ENCODE measurements around the gene GGTLC2. TPM values are rescaled to one million over a fixed set of nuclear protein-coding genes. Genes with fewer than 3 reads are reported as not detected.
"Not testable (repeated sequence)": the region's sequence is repeated elsewhere in the genome, so short reads cannot be mapped to it uniquely, and the experiment has no call there.

The GGTLC2 gene
- total RNA-seq: not detected

- ATAC-seq; intact Hi-C loops (cut with DNase I); DNase-seq (ENCODE audit: low spot score): not testable (repeated sequence)
These were observed at the start of gene GGTLC2 for GRCh38 chr22:22644314-22644713. Gene GGTLC2 (plus strand): TSS chr22:22644614. CDS start chr22:22646346, 1,732 bp downstream.

- no peak for DNase-seq (ENCODE audit: low spot score)
- intact Hi-C loops (cut with DNase I): no loop called here
- no peak for ATAC-seq
These were observed 49.2 kb upstream of the GGTLC2 start for GRCh38 chr22:22595001-22595835.

DNA sequence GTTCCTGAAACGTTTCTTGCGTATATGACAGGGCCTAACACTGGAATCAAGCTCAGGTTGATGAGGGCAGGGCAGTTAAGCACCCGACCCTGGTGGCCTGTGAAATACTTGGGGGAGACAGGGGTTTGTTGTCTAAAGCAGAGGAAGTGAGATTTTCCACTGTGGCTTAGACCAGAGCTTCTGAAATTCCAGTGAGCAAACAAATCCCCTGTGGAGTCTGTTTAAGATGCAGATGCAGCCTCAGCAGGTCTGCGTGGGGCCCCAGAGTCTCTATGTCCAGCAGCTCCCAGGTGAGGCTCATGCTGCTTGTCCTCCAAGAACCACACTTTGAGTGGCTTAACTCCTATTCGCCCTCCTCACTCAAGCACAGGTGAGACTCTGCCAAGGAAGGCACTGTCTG lies 46.3 kb upstream of the GGTLC2 start:
- intact Hi-C loops (cut with DNase I): no loop called here
- DNase-seq (ENCODE audit: low spot score) (no peak), ATAC-seq (no peak)

GRCh38 chr22:22599248-22599647 lies 45.2 kb upstream of the GGTLC2 start:
- intact Hi-C loops (cut with DNase I): no loop called here
- ATAC-seq: no peak
- DNase-seq (ENCODE audit: low spot score): no peak

DNA sequence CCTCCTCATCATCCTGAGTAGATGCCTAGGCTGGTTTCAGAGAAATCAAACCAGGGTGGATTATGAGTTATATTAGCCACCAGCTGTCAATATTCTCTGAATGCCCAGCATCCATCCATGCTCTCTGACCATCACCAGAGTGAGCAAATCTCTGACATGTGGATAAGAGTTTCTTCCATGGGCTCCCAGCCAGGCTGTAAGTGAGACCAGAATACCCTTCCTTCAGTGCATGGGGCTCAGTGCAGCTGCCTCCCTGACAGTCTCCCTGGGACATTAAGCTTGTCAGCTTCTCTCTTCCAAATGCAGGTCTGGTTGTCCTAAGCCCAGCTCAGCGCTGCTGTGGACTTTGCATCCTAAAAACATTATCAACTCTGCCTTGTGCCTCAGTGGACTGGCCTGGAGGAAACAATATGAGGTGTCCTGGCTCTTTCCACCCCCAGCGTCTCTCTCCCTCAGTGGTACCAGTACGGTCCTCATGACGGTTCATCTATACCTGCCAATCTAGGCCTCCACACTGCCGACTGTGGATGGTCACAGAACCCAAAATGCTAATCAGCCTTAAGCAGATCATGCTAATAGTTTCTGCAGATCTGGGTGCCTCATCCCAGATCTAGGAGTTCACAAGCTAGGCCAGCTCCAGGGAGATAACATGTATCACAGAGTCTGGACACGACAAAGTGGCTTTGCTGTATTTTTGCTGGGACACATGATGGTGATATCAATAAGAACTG lies 43.7 kb upstream of the GGTLC2 start:
- ATAC-seq (no peak), DNase-seq (ENCODE audit: low spot score) (no peak)
- intact Hi-C loops (cut with DNase I): no loop called here

- ATAC-seq (no peak), DNase-seq (ENCODE audit: low spot score) (no peak)
- intact Hi-C loops (cut with DNase I): no loop called here
These were observed 40.9 kb upstream of the GGTLC2 start for GRCh38 chr22:22603470-22603947.

GRCh38 chr22:22604326-22605073 lies 39.9 kb upstream of the GGTLC2 start:
- ATAC-seq: no peak
- no peak for DNase-seq (ENCODE audit: low spot score)
- intact Hi-C loops (cut with DNase I): loop anchor here (5.0 kb wide), 1 partner anchor 367 kb away; no protein-coding TSS in a partner anchor

GRCh38 chr22:22605074-22605404 lies 39.4 kb upstream of the GGTLC2 start:
- ATAC-seq (no peak), DNase-seq (ENCODE audit: low spot score) (no peak)
- intact Hi-C loops (cut with DNase I): loop anchor here (5.0 kb wide), 1 partner anchor 368 kb away; no protein-coding TSS in a partner anchor

DNA sequence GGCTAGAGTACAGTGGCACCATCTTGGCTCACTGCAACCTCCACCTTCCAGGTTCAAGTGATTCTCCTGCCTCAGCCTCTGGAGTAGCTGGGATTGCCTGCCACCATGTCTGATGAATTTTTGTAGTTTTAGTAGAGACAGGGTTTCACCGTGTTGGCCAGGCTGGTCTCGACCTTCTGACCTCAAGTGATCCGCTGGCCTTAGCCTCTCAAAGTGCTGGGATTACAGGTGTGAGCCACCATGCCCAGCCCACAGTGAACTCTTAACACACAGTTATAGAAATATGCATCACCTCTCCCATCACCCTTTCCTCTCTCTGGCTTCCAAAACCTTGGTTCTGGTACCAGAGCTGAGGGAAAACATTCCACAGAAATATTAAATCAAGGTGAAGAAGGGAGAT lies 36.4 kb upstream of the GGTLC2 start:
- not testable (repeated sequence) for ATAC-seq; DNase-seq (ENCODE audit: low spot score)
- intact Hi-C loops (cut with DNase I): loop anchor here (5.0 kb wide), 1 partner anchor 371 kb away; no protein-coding TSS in a partner anchor

DNA sequence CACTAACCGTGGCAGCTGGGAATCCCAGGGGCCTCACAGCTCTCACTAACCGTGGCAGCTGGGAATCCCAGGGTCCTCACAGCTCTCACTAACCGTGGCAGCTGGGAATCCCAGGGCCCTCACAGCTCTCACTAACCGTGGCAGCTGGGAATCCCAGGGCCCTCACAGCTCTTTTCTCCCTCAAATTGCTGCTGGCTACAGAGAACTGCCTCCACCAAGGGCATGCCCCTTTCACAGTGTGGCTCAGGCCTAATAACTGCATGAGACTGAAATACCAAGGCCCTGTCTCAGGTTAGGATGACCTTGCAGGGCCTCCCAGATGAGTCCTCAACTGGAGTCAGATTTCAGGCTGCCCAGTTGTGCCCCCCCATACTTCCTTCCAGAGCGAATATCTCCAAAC lies 35.1 kb upstream of the GGTLC2 start:
- ATAC-seq (no peak), DNase-seq (ENCODE audit: low spot score) (no peak)
- intact Hi-C loops (cut with DNase I): loop anchor here (5.0 kb wide), 1 partner anchor 372 kb away; no protein-coding TSS in a partner anchor

- ATAC-seq (no peak), DNase-seq (ENCODE audit: low spot score) (no peak)
- intact Hi-C loops (cut with DNase I): no loop called here
These were observed 31.9 kb upstream of the GGTLC2 start for GRCh38 chr22:22612516-22612915.

- intact Hi-C loops (cut with DNase I): no loop called here
- no peak for DNase-seq (ENCODE audit: low spot score)
- no peak for ATAC-seq
These were observed 30.3 kb upstream of the GGTLC2 start for GRCh38 chr22:22614065-22614464.

GRCh38 chr22:22616636-22617035 lies 27.8 kb upstream of the GGTLC2 start:
- DNase-seq (ENCODE audit: low spot score): no peak
- intact Hi-C loops (cut with DNase I): no loop called here
- ATAC-seq: no peak

- DNase-seq (ENCODE audit: low spot score) (no peak), ATAC-seq (no peak)
- intact Hi-C loops (cut with DNase I): no loop called here
These were observed 26.0 kb upstream of the GGTLC2 start for GRCh38 chr22:22618448-22618847.

- no peak for ATAC-seq
- no peak for DNase-seq (ENCODE audit: low spot score)
- intact Hi-C loops (cut with DNase I): no loop called here
These were observed 25.5 kb upstream of the GGTLC2 start for GRCh38 chr22:22618923-22619322.

DNA sequence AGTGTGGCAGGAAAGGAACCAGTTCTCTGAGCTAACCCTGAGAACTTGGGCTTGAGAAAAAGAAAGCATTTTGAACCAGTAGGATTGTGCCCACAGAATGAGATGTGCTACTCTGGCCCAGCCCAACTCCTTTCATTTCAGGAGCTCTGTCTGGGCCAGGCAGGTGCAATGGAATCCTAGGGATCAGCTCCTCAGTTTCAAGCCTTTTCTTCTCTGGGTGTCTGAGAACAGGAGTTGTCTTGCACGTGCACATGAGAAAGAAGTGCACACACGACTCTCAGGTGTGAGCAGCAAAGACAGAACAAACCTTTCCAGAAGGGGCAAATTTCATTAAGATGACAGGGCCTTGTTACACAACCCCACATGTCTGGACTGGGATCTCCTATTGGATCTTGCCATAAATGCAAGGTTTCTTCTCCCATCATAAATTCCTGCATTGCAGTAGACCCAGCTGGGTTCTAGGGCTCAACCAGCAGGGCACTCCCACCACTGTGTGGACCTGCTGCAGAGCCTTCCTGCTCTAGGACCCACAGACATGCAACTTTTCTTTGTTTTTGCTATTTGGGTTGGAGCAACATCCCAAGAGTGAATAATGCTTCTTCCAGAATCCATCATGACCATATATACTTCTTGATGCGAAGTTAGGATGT lies 24.5 kb upstream of the GGTLC2 start:
- intact Hi-C loops (cut with DNase I): no loop called here
- no peak for ATAC-seq
- DNase-seq (ENCODE audit: low spot score): no peak

GRCh38 chr22:22628546-22629495 lies 15.6 kb upstream of the GGTLC2 start:
- intact Hi-C loops (cut with DNase I); DNase-seq (ENCODE audit: low spot score): not testable (repeated sequence)
- ATAC-seq: peak; percentile 35

- intact Hi-C loops (cut with DNase I); DNase-seq (ENCODE audit: low spot score): not testable (repeated sequence)
- ATAC-seq: peak; percentile 81
These were observed 13.2 kb upstream of the GGTLC2 start for GRCh38 chr22:22631223-22631652.
